ENCODE data around the gene LRRIQ4. TPM values are rescaled to one million over a fixed set of nuclear protein-coding genes. Genes with fewer than 3 reads are reported as not detected.

Gene LRRIQ4
- not detected for polyA plus RNA-seq (2013, experiment 1 of 2; ENCODE audit: insufficient read length)
- not detected for polyA plus RNA-seq (2013, experiment 2 of 2; ENCODE audit: insufficient read length)

DNA sequence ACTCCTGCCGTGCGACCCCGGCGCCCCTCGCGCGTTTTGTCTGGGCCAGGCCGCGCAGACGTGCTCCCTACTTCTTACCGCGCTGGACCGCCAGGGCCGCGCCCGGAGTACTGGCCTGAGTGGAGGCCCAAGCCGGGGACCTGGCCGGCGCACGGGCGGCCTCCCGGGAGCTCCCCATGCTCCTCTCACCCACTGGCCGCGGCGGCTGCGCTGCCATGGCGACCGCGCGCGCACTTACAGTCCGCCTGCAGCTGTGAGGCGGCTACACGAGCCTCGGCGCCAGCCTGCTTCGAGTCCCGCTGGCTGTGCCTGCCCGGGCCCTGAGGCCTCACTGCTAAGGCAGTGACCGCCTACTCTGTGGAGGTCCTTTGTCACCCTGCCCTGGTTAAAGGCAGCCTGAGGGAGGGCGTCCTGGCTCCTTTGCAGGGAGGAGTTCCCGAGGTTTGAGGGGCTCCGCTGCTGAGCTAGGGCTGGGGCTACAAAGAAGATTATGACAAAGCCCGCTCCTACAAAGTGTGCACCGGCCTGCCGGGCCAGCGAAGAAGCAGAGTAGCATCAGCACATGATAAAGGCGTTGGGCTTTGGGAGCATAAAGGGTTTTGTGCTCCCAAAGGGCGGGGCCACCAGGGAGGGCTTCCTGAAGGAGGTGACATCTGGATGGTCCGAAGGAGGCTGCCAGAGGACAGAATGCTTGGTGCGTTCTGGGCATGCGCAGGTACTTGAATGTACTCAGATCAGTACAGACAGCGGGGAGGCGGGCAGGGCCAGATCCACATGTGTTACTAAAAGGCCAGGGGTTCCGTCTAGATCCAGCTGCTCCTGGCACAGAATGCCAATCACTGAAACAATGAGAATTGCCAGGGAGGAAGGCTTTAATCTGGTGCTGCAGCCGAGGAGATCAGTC lies at the start of gene LRRIQ4, which contains the start of gene LRRC34:
Gene LRRIQ4, plus strand, starts transcription at position 539 of the 904 bp plus-strand sequence. CDS start 9,052 bp downstream, outside the sequence.
Gene LRRC34, minus strand, starts transcription at position 573 of the 904 bp plus-strand sequence. Its CDS starts 356 bp downstream, at position 217.
- DNase-seq, result peak; percentile 77

DNA sequence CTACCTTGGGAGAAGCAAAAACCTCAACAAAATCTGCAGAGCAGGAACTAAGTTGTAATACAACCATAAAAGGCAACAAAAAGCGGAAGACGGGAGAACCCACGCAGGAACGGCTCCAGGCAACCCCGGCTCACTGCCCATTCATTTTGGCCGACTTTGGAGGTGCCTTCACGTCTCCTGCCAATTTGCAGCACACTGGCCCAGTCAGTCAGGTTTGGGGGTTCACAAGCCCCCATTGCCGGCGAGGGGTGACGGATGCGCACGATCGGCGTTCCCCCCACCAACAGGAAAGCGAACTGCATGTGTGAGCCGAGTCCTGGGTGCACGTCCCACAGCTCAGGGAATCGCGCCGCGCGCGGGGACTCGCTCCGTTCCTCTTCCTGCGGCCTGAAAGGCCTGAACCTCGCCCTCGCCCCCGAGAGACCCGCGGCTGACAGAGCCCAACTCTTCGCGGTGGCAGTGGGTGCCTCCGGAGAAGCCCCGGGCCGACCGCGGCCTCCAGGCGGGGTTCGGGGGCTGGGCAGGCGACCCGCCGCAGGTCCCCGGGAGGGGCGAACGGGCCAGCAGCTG lies 48.3 kb upstream of the LRRIQ4 start:
- peak; percentile 42 for DNase-seq

DNA sequence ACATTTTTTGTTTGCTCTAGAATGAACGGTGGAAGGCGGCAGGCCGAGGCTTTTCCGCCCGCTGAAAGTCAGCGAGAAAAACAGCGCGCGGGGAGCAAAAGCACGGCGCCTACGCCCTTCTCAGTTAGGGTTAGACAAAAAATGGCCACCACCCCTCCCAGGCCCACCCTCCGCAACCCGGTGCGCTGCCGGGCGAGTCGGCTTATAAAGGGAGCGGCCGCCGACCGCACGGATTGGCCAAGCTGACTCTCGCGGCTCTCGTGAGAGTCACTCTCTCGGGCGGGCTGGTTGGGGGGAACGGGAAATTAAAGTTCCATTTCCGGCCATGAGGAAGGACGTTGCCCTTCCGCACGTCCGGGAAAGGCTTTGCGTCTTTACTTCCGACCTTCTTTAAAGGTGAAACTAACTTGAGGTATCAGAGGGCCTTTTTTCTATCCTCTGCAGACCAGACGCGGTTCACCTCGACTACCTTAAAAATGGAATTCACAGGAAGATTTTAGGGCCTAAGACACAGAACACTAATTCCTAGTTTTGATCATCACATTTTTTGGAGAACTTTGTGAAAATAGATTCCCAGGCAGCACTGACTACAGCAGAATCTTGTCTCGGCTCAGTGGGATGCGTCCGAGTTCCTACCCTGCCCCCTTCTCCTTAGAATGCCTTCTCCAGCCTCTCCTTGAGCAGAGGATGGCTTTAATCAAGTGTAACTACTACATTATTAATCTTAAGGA lies 47.6 kb upstream of the LRRIQ4 start, which contains the start of gene TERC:
Gene TERC, minus strand, starts transcription at position 179 of the 731 bp plus-strand sequence.
- peak; percentile 89 for DNase-seq

DNA sequence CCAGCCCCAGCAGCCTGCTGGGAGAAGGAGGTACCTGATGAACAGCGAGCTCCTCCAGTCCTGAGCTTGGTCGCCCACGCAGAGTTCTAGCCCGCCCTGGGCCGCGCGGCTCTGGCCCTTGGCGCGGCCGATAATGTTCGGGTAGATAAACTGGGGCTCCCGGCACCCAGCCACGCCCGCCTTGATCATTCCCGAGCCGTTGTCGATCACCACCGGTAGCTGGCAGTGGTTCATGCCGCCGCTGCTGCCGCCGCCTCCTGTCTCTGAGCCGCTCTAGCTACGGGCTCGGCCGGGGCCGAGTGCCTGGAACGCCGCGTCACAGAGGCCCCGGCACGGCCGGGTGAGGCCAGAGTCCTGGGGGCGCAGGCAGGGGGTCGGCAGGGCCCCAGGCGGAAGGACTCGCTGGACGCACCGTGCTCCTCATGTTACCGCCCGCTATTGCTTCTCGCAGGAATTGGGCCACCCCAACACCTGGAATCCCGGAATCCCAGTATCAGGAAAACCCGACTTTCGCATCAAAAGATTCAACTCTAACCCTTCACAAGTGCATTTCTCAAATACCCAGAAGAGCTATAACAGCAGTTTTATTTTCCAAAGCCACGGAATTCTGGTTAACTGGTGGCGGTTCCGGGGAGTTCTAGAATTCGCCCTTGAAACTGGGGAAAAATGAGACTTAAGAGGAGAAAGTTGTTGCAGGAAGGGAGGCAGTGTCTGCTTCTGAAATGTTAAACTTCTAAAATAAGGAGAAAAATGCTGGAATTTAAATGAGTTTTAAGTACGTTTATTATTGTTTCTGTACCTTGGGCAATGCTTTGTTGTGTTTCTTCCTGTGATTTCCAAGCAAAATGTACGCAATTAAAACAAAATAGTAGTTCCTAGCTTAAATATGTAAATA lies 43.1 kb upstream of the LRRIQ4 start, which contains the start of gene ACTRT3:
Gene ACTRT3, minus strand, starts transcription at position 275 of the 895 bp plus-strand sequence. Its CDS starts 41 bp downstream, at position 234.
- DNase-seq, result peak; percentile 63

DNA sequence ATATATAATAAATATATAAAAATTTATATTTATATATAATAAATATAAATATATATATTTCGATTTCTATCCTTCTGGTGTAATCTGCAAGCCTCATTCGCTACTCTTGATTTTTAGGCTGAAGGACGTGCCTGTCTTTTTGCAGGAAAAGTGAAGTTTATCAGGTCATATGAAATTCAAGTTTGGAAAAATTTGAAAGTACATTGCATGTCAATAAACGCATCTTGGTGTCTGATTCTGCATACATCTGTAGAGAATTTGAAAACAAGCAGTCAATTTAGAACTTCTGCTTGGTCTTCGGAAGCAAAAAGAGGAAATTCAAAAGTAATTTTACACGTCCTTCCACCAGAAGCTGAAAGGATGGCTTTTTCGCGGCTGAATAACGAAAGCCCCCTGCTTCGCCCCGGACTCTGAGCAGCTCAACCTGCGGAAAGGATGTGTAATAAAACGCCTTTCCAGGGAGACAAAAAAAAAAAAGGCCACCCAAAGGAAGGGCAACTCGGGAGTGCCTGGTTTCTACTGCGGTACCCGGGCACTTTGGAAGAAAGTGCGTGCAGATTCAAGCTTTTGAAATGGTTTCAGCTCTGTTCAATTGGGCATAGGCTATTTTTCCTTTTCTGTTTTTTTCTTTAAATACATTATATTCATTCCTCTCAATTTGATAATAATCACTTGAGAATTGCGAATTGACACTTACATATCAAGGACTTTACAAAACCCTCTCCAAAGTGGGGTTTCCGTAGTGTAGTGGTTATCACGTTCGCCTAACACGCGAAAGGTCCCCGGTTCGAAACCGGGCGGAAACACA lies 41.0 kb upstream of the LRRIQ4 start:
- DNase-seq, result peak; percentile 75

DNA sequence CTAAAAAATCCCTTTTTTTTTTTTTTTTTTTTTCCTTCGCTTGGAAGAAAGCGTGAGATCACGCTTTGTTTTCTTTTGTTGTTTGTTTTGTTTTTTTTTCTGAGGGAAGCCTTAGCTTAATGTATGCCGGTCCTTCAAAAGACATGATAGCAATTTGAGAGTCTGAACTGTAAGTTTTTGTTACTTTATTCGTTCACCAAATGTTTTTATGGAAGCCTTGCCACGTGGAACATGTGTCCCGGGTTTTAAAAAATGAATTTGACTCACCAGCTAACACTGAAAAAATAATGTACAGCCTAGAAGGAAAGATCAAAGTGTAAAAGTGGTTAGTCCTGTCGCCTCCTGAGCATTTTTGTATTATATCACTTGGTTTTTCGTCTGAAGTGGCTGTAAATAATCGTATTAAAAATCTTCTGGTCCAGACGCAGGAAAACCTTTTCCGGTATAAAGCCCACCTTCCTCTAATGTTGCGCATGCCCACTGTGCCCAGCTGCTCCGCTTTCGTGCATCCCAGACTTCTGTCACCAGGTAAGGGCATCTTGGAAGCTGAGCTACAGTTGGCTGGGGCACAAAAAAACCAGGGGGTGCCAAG lies 40.3 kb upstream of the LRRIQ4 start:
- DNase-seq, result peak; percentile 79

DNA sequence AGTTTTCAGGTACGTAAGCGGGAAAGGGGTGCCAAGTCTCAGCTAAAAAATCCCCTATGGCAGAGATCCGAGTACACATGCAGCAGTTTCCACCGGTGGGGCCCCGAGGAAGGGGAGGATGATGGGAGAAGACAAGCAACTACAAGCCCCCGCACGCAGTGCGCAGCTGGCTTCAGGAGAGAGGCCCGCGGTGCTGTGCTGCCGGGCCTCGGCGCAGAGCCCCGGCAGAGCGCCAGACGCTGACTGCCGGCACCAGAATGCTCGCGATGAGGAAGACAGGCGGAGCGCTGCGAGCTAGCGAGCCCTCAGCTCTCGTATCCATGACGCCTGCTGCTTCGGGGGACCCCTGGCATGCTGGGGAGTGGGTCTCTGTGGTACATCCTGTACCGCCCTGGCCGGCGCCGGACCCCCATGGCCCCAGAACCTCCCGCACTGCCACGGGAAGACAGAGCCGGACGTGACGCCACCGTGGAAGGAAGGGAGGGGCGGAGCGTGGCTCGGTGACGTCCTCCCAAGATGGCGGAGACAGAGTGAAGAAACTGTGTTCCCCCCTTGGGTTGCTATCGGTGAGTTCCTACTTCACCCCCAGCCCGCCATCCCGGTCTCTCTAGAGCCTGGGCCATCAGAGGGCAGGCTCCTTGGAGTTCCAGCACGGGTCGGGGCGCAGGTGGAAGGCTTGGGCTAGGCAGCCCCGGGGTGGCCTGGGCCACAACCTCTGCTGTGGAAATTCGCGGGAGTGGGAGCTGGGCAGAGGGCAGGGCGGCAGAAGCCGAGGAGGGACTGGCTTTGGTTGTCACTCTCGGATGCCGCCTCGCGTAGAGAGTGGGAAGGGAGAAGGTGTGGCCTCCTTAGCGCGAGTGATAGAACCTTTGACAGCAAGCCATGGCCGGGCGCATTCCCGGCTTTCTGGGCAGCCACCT lies 39.5 kb upstream of the LRRIQ4 start, which contains the start of gene MYNN:
Gene MYNN, plus strand, starts transcription at position 500 of the 920 bp plus-strand sequence. CDS start 900 bp downstream, outside the sequence.
- peak; percentile 90 for DNase-seq

DNA sequence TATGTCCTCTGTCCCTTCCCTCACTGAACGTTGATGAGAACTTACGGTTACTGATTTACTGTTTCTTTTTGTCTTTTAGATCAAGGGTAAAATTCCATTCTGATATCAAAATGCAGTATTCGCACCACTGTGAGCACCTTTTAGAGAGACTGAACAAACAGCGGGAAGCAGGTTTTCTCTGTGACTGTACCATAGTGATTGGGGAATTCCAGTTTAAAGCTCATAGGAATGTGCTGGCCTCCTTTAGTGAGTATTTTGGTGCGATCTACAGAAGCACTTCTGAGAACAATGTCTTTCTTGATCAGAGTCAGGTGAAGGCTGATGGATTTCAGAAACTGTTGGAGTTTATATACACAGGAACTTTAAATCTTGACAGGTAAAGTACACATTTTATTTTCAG lies 38.5 kb upstream of the LRRIQ4 start:
- DNase-seq, result no peak

DNA sequence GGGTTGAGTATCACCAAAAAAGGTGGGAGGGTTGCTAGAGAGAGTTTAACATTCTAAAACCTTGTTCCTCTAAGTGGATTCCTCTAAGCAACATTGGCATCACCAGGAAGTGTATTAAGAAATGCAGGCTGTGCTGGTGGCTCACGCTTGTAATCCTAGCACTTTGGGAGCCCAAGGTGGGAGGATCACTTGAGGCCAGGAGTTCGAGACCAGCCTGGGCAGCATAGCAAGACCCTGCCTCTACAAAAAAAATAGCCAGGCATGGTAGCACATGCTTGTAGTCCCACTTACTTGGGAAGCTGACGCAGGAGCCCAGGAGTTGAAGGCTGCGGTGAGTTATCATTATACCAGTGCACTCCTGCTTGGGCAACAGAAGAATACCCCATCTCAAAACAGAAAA lies 34.8 kb upstream of the LRRIQ4 start:
- no peak for DNase-seq

DNA sequence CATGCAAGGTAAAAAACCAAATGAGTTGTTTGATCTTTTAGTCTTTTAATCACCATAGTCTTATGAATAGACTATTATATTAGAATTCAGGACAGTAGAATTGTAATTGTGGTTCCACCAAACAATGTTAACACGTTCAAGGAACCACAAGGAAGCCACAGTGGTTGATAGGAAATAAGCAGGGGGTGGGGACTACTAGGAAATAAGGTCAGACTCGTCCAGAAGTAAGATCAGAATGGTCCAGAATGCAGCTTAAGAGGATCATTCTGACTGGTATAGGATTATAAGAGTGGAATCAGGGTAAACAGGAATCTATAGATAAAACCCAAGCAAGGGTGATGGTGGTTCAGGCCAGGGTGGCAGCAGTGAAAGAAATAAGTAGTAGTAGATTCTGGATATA lies 31.9 kb upstream of the LRRIQ4 start:
- no peak for DNase-seq

DNA sequence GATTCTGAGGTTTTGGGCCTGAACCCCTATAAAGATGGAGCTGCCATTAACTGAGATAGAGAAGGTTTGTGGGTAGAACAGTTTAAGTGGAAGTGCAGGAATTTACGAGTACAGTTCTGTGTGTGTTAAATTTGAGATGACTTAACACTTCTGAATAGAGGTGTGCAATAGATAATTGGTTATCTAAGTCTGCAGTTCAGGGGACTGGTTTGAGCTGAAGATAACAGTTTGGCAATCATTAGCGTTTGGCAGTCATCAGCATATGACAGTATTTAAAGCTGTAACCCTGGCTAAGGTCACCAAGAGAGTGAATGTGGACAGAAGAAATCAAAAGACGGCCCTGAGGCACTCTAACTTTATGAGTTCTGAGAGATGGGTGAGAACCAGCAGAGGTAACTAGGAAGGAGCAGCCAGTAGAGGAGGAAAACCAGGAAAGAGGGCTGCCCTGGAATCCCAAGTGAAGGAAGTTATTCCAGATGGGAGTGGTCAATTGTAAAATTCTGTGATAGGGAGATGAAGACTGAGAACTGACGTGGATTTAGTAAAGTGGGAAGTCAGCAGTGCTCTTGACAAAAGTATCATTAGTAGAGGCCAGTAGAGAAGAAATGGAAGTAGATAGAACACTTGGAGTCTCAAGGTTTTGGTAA lies 31.3 kb upstream of the LRRIQ4 start:
- no peak for DNase-seq

DNA sequence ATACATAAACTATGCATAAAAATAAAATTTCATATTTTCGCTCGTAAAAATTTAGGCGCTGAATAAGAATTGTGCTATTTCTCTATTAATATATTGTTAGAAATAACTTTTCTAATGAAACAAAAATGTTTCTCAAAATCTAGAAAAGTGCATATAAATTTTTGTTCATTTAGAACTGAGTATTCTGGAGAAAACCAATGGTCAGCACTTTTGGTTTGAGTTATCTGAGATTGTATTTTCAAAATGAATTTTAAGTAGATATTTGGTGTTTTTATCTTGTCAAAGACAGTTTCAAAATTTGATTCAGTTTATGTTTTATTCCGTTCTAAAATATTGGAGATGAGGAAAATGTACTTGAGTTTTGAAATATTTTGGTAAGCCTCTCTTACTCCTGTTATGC lies 25.6 kb upstream of the LRRIQ4 start:
- DNase-seq, result no peak

DNA sequence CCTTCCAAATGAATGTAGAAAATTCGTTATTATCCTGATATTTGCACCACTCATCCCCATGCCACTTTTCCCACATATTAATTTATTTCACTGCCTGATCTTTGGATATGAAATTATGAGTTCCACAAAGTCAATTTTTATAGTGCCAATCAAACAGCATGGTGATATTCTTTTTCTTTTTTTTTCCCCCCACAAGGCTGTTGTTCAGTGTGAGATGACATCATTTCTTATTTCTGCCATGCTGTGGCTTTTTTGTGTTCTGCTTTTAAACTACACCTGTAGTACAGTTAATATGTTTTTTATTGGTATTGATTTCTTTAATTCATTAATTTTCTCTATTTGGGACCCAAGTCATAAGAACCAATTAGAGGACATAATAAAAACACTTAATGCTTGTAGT lies 24.9 kb upstream of the LRRIQ4 start:
- no peak for DNase-seq

DNA sequence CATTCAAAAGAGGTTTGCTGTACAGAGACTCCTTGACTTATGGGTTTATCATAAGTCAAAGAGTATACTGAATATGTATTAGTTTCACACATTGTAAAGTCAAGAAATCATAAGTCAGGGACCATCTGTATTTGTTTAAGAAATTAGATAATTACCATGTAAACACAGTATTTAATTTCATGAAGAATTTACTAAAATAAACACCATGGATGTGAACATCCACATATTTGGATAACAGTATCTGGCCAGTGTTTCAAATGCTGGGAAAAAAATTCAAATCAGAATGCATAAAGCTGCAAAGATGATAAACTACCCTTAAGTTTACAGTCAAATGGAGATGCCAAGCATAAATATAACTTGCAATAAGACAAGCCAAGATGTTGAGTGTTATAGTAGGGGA lies 22.5 kb upstream of the LRRIQ4 start:
- no peak for DNase-seq

DNA sequence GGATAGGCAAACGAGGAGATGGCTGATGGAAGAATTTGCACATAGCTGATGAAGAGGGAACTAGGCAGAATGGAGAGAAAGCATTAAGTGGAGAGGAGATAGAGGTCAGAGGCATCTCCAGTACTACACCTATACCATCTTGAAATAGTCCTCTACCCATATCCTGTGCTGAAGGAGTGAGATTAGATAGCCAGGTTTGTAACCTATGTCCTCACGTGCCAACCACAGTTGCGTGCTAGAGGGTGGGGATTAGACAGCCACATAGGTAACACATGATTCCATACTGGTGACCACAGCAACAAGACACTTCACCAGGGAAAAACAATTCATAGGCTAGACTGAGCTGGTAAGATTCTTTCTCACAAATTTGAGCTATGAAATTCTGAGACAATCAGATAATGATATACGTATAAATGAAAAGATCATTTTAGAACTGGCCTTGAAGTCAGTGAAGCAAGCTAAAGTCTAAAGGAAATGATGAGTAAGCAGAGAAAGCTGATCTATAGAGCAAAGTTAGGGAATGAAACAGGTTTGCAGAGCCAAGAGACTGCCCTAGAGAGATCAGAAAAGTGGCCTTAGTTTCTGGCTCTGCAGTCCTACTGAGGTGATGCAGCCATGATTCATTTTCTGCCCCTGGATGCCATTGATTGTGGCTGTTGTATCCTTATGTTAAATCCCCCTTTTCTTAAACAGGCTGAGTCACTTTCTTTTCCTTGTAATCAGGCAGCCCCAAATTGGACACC lies 21.8 kb upstream of the LRRIQ4 start:
- no peak for DNase-seq

DNA sequence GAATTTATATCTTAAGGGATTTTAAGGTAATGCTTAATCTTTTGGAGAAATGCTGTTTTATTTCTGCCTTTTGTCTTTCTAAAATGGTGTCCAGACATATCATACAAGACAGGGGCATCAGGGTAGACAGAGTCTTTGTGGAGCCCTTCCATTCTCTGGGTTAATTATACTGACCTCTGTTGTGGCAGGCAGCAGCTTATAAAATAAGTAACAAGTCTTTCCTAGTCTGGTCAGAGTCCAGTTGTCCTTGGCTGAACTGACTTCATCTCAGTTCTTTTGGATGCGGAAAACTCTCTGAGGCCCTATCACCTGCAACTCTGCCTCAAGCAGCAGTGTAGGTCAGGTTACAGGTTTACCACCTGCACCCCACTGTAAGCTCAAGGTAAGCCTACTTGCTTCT lies 20.3 kb upstream of the LRRIQ4 start:
- DNase-seq, result no peak

DNA sequence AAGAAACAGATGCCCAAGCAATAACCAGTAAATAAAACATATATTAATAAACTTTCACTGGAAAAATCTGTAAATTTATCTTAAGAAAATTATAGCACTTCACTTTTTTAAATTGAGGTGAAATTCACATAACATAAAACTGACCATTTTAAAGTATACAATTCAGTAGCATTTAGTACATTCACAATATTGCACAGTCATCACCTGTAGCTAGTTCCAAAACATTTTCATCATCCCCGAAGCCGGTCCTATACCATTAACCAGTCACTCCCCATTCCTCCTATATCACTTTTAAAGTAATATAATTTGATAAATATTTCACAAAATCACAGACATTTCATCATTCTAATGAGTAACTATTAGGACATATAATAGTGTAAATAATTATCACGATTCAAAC lies 8.0 kb upstream of the LRRIQ4 start:
- no peak for DNase-seq
